KMS-11 (cell line): Measurements from ENCODE around the gene CTNNA2.

Experiments
- H2AFZ ChIP-seq: fragments of 200-600 bp; sonication (generic); 2 replicates; pipeline ENCODE4 v1.6.1; 2016; ENCODE audit warnings: antibody characterized with exemption, mixed run types, low read depth
- H3K27ac ChIP-seq: fragments of 200-600 bp; sonication (generic); 2 replicates; pipeline ENCODE4 v1.6.1; 2016; ENCODE audit warnings: mild to moderate bottlenecking, mixed run types
- H3K27me3 ChIP-seq: fragments of 200-600 bp; sonication (generic); 2 replicates; pipeline ENCODE4 v1.6.1; 2017; ENCODE audit warnings: mild to moderate bottlenecking, low read depth, mixed run types, moderate library complexity; ENCODE audit not compliant: insufficient read depth
- H3K36me3 ChIP-seq: fragments of 200-600 bp; sonication (generic); 2 replicates; pipeline ENCODE4 v1.6.1; 2017; ENCODE audit warnings: mild to moderate bottlenecking, mixed run types; ENCODE audit not compliant: insufficient read depth
- H3K4me1 ChIP-seq: fragments of 200-600 bp; sonication (generic); 2 replicates; pipeline ENCODE4 v1.6.1; 2016; ENCODE audit warnings: mild to moderate bottlenecking, low read depth, mixed run types; ENCODE audit not compliant: poor library complexity, severe bottlenecking
- H3K4me2 ChIP-seq: fragments of 200-600 bp; sonication (generic); 2 replicates; pipeline ENCODE4 v1.7.0; 2016; ENCODE audit warnings: mild to moderate bottlenecking, mixed run types
- H3K4me3 ChIP-seq: fragments of 200-600 bp; sonication (generic); IDR thresholded peaks from 2 replicates; pipeline ENCODE4 v1.6.1; 2017; ENCODE audit warnings: low read depth, low read length, mixed read lengths; ENCODE audit not compliant: insufficient read depth
- H3K79me2 ChIP-seq: fragments of 200-600 bp; sonication (generic); 2 replicates; pipeline ENCODE4 v1.6.1; 2016; ENCODE audit warnings: low read depth, mixed run types; ENCODE audit not compliant: insufficient read depth
- H3K9ac ChIP-seq: fragments of 200-600 bp; sonication (generic); 2 replicates; pipeline ENCODE4 v1.6.1; 2016; ENCODE audit warnings: mild to moderate bottlenecking, mixed run types
- H4K20me1 ChIP-seq: fragments of 200-600 bp; sonication (generic); 2 replicates; pipeline ENCODE4 v1.6.1; 2016; ENCODE audit warnings: mild to moderate bottlenecking, mixed run types; ENCODE audit not compliant: insufficient read depth
- CTCF ChIP-seq: fragments of 200-600 bp; sonication (generic); conservative IDR thresholded peaks from 2 replicates; pipeline ENCODE4 v1.6.1; 2017; ENCODE audit warnings: low read depth, mild to moderate bottlenecking, antibody characterized with exemption, low read length, moderate library complexity, mixed read lengths

The CTNNA2 gene

GRCh38 chr2:79640001-79640400 lies 127.2 kb downstream of the CTNNA2 start:
- Histone ChIP-seq H2AFZ (no peak overlapping the region), H3K27me3 (no peaks in the 10 kb centered on the region)

GRCh38 chr2:79649531-79649930 lies 136.7 kb downstream of the CTNNA2 start:
- H3K9ac ChIP-seq, result no peak overlapping the region
- H3K36me3 ChIP-seq, result no peaks in the 10 kb centered on the region
- no peak overlapping the region for H3K4me3 ChIP-seq
- H4K20me1 ChIP-seq, result no peaks in the 10 kb centered on the region
- no peak overlapping the region for H3K4me2 ChIP-seq
- H3K79me2 ChIP-seq, result no peaks in the 10 kb centered on the region
- TF ChIP-seq CTCF, result no peak
- no peak overlapping the region for H2AFZ ChIP-seq
- H3K27ac ChIP-seq, result no peak overlapping the region
- H3K27me3 ChIP-seq, result no peaks in the 10 kb centered on the region
- no peaks in the 10 kb centered on the region for H3K4me1 ChIP-seq

More at GRCh38 chr2:79640001-79640400, 127.2 kb downstream of the CTNNA2 start:
- H3K36me3 ChIP-seq, result no peaks in the 10 kb centered on the region
- H4K20me1 ChIP-seq, result no peaks in the 10 kb centered on the region
- no peak for TF ChIP-seq CTCF
- no peaks in the 10 kb centered on the region for H3K4me1 ChIP-seq
- no peak overlapping the region for H3K4me2 ChIP-seq
- no peak overlapping the region for H3K27ac ChIP-seq
- no peak overlapping the region for H3K9ac ChIP-seq
- H3K4me3 ChIP-seq, result no peak overlapping the region
- H3K79me2 ChIP-seq, result no peaks in the 10 kb centered on the region

- Histone ChIP-seq H3K4me2 (no peak overlapping the region), H3K79me2 (no peaks in the 10 kb centered on the region), H2AFZ (no peak overlapping the region), H3K27ac (no peak overlapping the region), H4K20me1 (no peaks in the 10 kb centered on the region), H3K4me1 (no peaks in the 10 kb centered on the region), H3K9ac (no peak overlapping the region), H3K27me3 (no peaks in the 10 kb centered on the region), H3K4me3 (no peak overlapping the region), H3K36me3 (no peaks in the 10 kb centered on the region)
- TF ChIP-seq CTCF, result no peak
Measured at GRCh38 chr2:79660557-79660956, 147.7 kb downstream of the CTNNA2 start.

GRCh38 chr2:79665091-79665490 lies 152.2 kb downstream of the CTNNA2 start:
- Histone ChIP-seq H3K27me3 (no peaks in the 10 kb centered on the region), H2AFZ (no peak overlapping the region), H3K27ac (no peak overlapping the region), H3K4me2 (no peak overlapping the region), H3K4me3 (no peak overlapping the region), H3K79me2 (no peaks in the 10 kb centered on the region), H3K36me3 (no peaks in the 10 kb centered on the region), H3K9ac (no peak overlapping the region), H3K4me1 (peaks cover 17% of the 10 kb centered on the region), H4K20me1 (no peaks in the 10 kb centered on the region)
- TF ChIP-seq CTCF, result no peak
